Pancreas (tissue), 10 donors: ENCODE results near the gene NOL4L. TPM values are rescaled to one million over a fixed set of nuclear protein-coding genes. Genes with fewer than 3 reads are reported as not detected.
A peak's percentile ranks its signal among the peaks of the same experiment; 100 is the strongest.

Experiments
- ATAC-seq, 4 donors: fragments of 200-7000 bp; cut with Tn5 transposase; one replicate each; pipeline versions ENCODE4 v1.8.0 to v1.9.1; 2020; ENCODE audit warnings: mild to moderate bottlenecking in 4 of 4, moderate library complexity in 4 of 4
- DNase-seq, 6 donors: peaks; one replicate each; pipeline ENCODE4 v3.0.0-alpha.2; 2020
- FAIRE-seq: peaks from 2 replicates; lab custom pipeline; 2012; peaks lifted over from hg19 to GRCh38; lab: Jason Lieb, UNC
- H3K27ac ChIP-seq, 4 donors: fragments of 200-600 bp; sonication (generic); 1 replicate in 3 of 4; 2 replicates in 1 of 4; pipeline versions ENCODE4 v1.5.0 to v1.8.0; 2020
- H3K27me3 ChIP-seq, 4 donors: fragments of 200-600 bp; one replicate each; pipeline ENCODE4 v1.8.0; 2021
- H3K36me3 ChIP-seq, 3 donors: fragments of 200-600 bp; sonication (generic) in 1 of 3; one replicate each; pipeline versions ENCODE4 v1.5.0 to v1.8.0; 2020 to 2021
- H3K4me1 ChIP-seq, 3 donors: fragments of 200-600 bp; one replicate each; pipeline ENCODE4 v1.8.0; 2021
- H3K4me3 ChIP-seq, 4 donors: fragments of 200-600 bp; sonication (generic) in 2 of 4; one replicate each; pipeline versions ENCODE4 v1.5.0 to v1.8.0; 2020 to 2021
- H3K9me3 ChIP-seq, 4 donors: fragments of 200-600 bp; one replicate each; pipeline ENCODE4 v1.8.0; 2021
- CTCF ChIP-seq, 4 donors: fragments of 200-600 bp; sonication (generic) in 3 of 4; IDR thresholded peaks; one replicate each; pipeline versions ENCODE4 v1.5.0 to v1.8.0; 2021; ENCODE audit warnings: antibody characterized with exemption in 4 of 4
- WGBS, 2 donors: extraction: QIAGEN DNeasy Blood & Tissue Kit; methylation state at CpG; one replicate each; pipeline ENCODE4 v1.1.7; 2013; 5-methylcytosine and 5-hydroxymethylcytosine counted together
- intact Hi-C, 3 donors: fragments of 100-400 bp; cut with DNase I; formaldehyde crosslinking; loops; one replicate each; pipeline versions ENCODE4 v1.11.1 to v1.14.2; 2022
- polyA plus RNA-seq, 2 donors: library from polyadenylated mRNA; stranded (reverse); fragments of 200-250 nt; gene quantifications; one replicate each; pipeline ENCODE4 v1.2.3, GENCODE V29; 2013
- total RNA-seq, 6 donors: library from RNA; stranded (reverse); fragmentation: NEBNext Ultra II Directional in 4 of 6; extraction: Animal tissue kit (Norgen Biotek cat#: 25700) in 4 of 6; gene quantifications; one replicate each; pipeline versions ENCODE4 v1.2.1 to v1.2.4, GENCODE V29; 2021 to 2023
- donor health status: healthy with polysubstance abuse.
- donor health status: DM: no; HTN: no; CAD: no; lungs with moderate emphysema.
- donor health status: DM: no; HTN: no; CAD: no.
- donor health status: control.
- donor health status: control.
- donor health status: Bipolar disorder and iron deficiency.
- donor health status: DM: yes; HTN: yes; CAD: no.
- donor health status: DM: no; HTN: no; CAD: no.
- donor health status: DM: no; HTN: no; CAD: no.
- donor health status: DM: yes; HTN: yes; CAD: no.

Gene NOL4L
- total and polyA plus RNA-seq, 8 donors, result 8.7 to 14.5 (median 10.2) TPM

GRCh38 chr20:32573167-32573851 is 11.8 kb downstream of the NOL4L start:
- intact Hi-C loops, result no loop called here
- H3K4me1 ChIP-seq, result no peaks in the 10 kb centered on the region
- H3K27ac ChIP-seq, result no peak overlapping the region
- H3K36me3 ChIP-seq, result no peaks in the 10 kb centered on the region
- TF ChIP-seq CTCF (IDR thresholded peaks at IDR 0.05), result no peak
- WGBS, 2 donors, result 82 to 87% methylated on average over 6 of the region's 6 CpGs
- no peaks in the 10 kb centered on the region for H3K9me3 ChIP-seq
- no peak for ATAC-seq
- no peaks in the 10 kb centered on the region for H3K27me3 ChIP-seq
- no peak overlapping the region for H3K4me3 ChIP-seq
- DNase-seq, result peak in 1 of 6 donors; percentile 18
- FAIRE-seq, result no peak

- H3K36me3 ChIP-seq, result no peaks in the 10 kb centered on the region
- H3K9me3 ChIP-seq, result no peaks in the 10 kb centered on the region
- no peak overlapping the region for H3K4me3 ChIP-seq
- 78 to 82% methylated on average over 15 of the region's 15 CpGs for WGBS, 2 donors
- TF ChIP-seq CTCF (IDR thresholded peaks at IDR 0.05), result no peak
- no peaks in the 10 kb centered on the region for H3K27me3 ChIP-seq
- no peak overlapping the region for H3K27ac ChIP-seq
- intact Hi-C loops, result no loop called here
- no peak for ATAC-seq
- H3K4me1 ChIP-seq, result no peaks in the 10 kb centered on the region
- peak in 1 of 6 donors; percentile 48 for DNase-seq
- no peak for FAIRE-seq
These were observed 12.7 kb downstream of the NOL4L start for GRCh38 chr20:32572271-32572968.

GRCh38 chr20:32571566-32571965 is 13.6 kb downstream of the NOL4L start:
- DNase-seq (peak in 1 of 6 donors; percentile 41), FAIRE-seq (no peak), ATAC-seq (no peak)
- Histone ChIP-seq H3K36me3 (no peaks in the 10 kb centered on the region), H3K9me3 (no peaks in the 10 kb centered on the region), H3K4me3 (no peak overlapping the region), H3K4me1 (no peaks in the 10 kb centered on the region), H3K27ac (no peak overlapping the region), H3K27me3 (no peaks in the 10 kb centered on the region)
- WGBS, 2 donors, result 71 to 81% methylated on average over 9 of the region's 9 CpGs
- no peak for TF ChIP-seq CTCF (IDR thresholded peaks at IDR 0.05)
- intact Hi-C loops, result no loop called here

GRCh38 chr20:32570401-32571190 is 14.5 kb downstream of the NOL4L start:
- DNase-seq, result peak in 1 of 6 donors; percentile 26
- no peaks in the 10 kb centered on the region for H3K36me3 ChIP-seq
- ATAC-seq, result peak in 1 of 4 donors; percentile 58
- H3K4me3 ChIP-seq, result no peak overlapping the region
- H3K4me1 ChIP-seq, result no peaks in the 10 kb centered on the region
- H3K27ac ChIP-seq, result no peak overlapping the region
- FAIRE-seq, result no peak
- intact Hi-C loops, result no loop called here
- WGBS, 2 donors, result 81% methylated on average over 10 of the region's 10 CpGs
- H3K9me3 ChIP-seq, result no peaks in the 10 kb centered on the region
- no peak for TF ChIP-seq CTCF (IDR thresholded peaks at IDR 0.05)
- no peaks in the 10 kb centered on the region for H3K27me3 ChIP-seq
